ENCODE data around the gene LCN15.

LCN15 gene

GRCh38 chr9:136725612-136726011 is 38.7 kb downstream of the LCN15 start:
- Histone ChIP-seq H3K36me3 (ENCODE audit: insufficient read depth) (no peaks in the 10 kb centered on the region; the same call in 1 of the 2 replicates), H3K79me2 (ENCODE audit: insufficient read depth, low read depth) (peaks cover 28% of the 10 kb centered on the region), H3K4me2 (peak overlapping the region; percentile 96), H3K27me3 (ENCODE audit: insufficient read depth, low read depth) (no peaks in the 10 kb centered on the region), H3K9ac (no peak overlapping the region; the same call in 1 of the 2 replicates), H3K4me1 (ENCODE audit: low read depth, poor library complexity, severe bottlenecking) (peaks cover 22% of the 10 kb centered on the region), H3K4me3 (IDR thresholded peaks at IDR 0.05; ENCODE audit: insufficient read depth, low read depth, low read length) (no peak overlapping the region), H4K20me1 (ENCODE audit: insufficient read depth) (peaks cover 37% of the 10 kb centered on the region), H2AFZ (ENCODE audit: low read depth) (no peak overlapping the region), H3K27ac (peak overlapping the region; percentile 68; the same call in 1 of the 2 replicates)
- TF ChIP-seq CTCF (conservative IDR thresholded peaks at IDR 0.05; ENCODE audit: low read depth, low read length), result no peak

GRCh38 chr9:136724772-136725171 is 39.5 kb downstream of the LCN15 start:
- H3K4me1 ChIP-seq (ENCODE audit: low read depth, poor library complexity, severe bottlenecking), result peaks cover 22% of the 10 kb centered on the region
- H2AFZ ChIP-seq (ENCODE audit: low read depth), result no peak overlapping the region
- H3K36me3 ChIP-seq (ENCODE audit: insufficient read depth), result no peaks in the 10 kb centered on the region; the same call in 1 of the 2 replicates
- no peak for TF ChIP-seq CTCF (conservative IDR thresholded peaks at IDR 0.05; ENCODE audit: low read depth, low read length)
- H3K79me2 ChIP-seq (ENCODE audit: insufficient read depth, low read depth), result peaks cover 28% of the 10 kb centered on the region
- H3K4me3 ChIP-seq (IDR thresholded peaks at IDR 0.05; ENCODE audit: insufficient read depth, low read depth, low read length), result no peak overlapping the region
- H3K27ac ChIP-seq, result no peak overlapping the region
- peaks cover 37% of the 10 kb centered on the region for H4K20me1 ChIP-seq (ENCODE audit: insufficient read depth)
- no peaks in the 10 kb centered on the region for H3K27me3 ChIP-seq (ENCODE audit: insufficient read depth, low read depth)
- no peak overlapping the region for H3K4me2 ChIP-seq
- H3K9ac ChIP-seq, result no peak overlapping the region

- no peak overlapping the region for H2AFZ ChIP-seq (ENCODE audit: low read depth)
- no peak for TF ChIP-seq CTCF (conservative IDR thresholded peaks at IDR 0.05; ENCODE audit: low read depth, low read length)
- peaks cover 28% of the 10 kb centered on the region for H3K79me2 ChIP-seq (ENCODE audit: insufficient read depth, low read depth)
- no peak overlapping the region for H3K4me3 ChIP-seq (IDR thresholded peaks at IDR 0.05; ENCODE audit: insufficient read depth, low read depth, low read length)
- H3K36me3 ChIP-seq (ENCODE audit: insufficient read depth), result no peaks in the 10 kb centered on the region; the same call in 1 of the 2 replicates
- H3K4me1 ChIP-seq (ENCODE audit: low read depth, poor library complexity, severe bottlenecking), result peaks cover 21% of the 10 kb centered on the region
- no peak overlapping the region for H3K4me2 ChIP-seq
- peaks cover 37% of the 10 kb centered on the region for H4K20me1 ChIP-seq (ENCODE audit: insufficient read depth)
- H3K9ac ChIP-seq, result no peak overlapping the region
- H3K27ac ChIP-seq, result no peak overlapping the region; the same call in 1 of the 2 replicates
- H3K27me3 ChIP-seq (ENCODE audit: insufficient read depth, low read depth), result no peaks in the 10 kb centered on the region
Observed at GRCh38 chr9:136723989-136724388, 40.3 kb downstream of the LCN15 start.

GRCh38 chr9:136723362-136723976 is 40.8 kb downstream of the LCN15 start:
- no peak overlapping the region; the same call in 1 of the 2 replicates for H3K27ac ChIP-seq
- no peaks in the 10 kb centered on the region for H3K27me3 ChIP-seq (ENCODE audit: insufficient read depth, low read depth)
- no peak overlapping the region for H3K4me3 ChIP-seq (IDR thresholded peaks at IDR 0.05; ENCODE audit: insufficient read depth, low read depth, low read length)
- peaks cover 16% of the 10 kb centered on the region for H3K4me1 ChIP-seq (ENCODE audit: low read depth, poor library complexity, severe bottlenecking)
- H3K9ac ChIP-seq, result no peak overlapping the region
- H3K79me2 ChIP-seq (ENCODE audit: insufficient read depth, low read depth), result peaks cover 28% of the 10 kb centered on the region
- H2AFZ ChIP-seq (ENCODE audit: low read depth), result no peak overlapping the region
- no peaks in the 10 kb centered on the region; the same call in 1 of the 2 replicates for H3K36me3 ChIP-seq (ENCODE audit: insufficient read depth)
- H3K4me2 ChIP-seq, result no peak overlapping the region
- no peak for TF ChIP-seq CTCF (conservative IDR thresholded peaks at IDR 0.05; ENCODE audit: low read depth, low read length)
- peaks cover 37% of the 10 kb centered on the region for H4K20me1 ChIP-seq (ENCODE audit: insufficient read depth)

Data from KMS-11 (cell line).